ENCODE results near the gene CYP1A2. TPM values are rescaled to one million over a fixed set of nuclear protein-coding genes. Genes with fewer than 3 reads are reported as not detected.

CYP1A2 gene
- polyA plus RNA-seq: under 1 TPM in 1 of 2 donors, not detected in 1; 0.06 TPM

- Histone ChIP-seq H3K4me1 (ENCODE audit: control insufficient read depth in 2 of 2, insufficient read depth in 2 of 2, low read length in 1 of 2) (no peaks in the 10 kb centered on the region), H3K9me3 (ENCODE audit: control insufficient read depth in 2 of 2, insufficient read depth in 1 of 2, low read depth in 1 of 2, low read length in 1 of 2) (no peaks in the 10 kb centered on the region), H3K27me3 (ENCODE audit: control insufficient read depth in 1 of 2, insufficient read depth in 2 of 2, low read length in 2 of 2) (no peaks in the 10 kb centered on the region), H3K27ac (ENCODE audit: low read depth in 2 of 2, low read length in 1 of 2) (no peak within 1 kb of the TSS), H3K4me3 (ENCODE audit: low read depth in 1 of 2, low read length in 2 of 2) (no peak within 1 kb of the TSS), H3K36me3 (ENCODE audit: control insufficient read depth in 2 of 2, insufficient read depth in 2 of 2, low read length in 1 of 2) (no peaks in the 10 kb centered on the region)
- 61 to 85% methylated on average over 3 of the region's 3 CpGs for WGBS, 2 donors
Measured at GRCh38 chr15:74748322-74748946, at the start of gene CYP1A2. Gene CYP1A2 (plus strand): TSS chr15:74748845. CDS start chr15:74749739, 894 bp downstream.

- no peak overlapping the region for H3K4me3 ChIP-seq (ENCODE audit: low read depth in 1 of 2, low read length in 2 of 2)
- WGBS, 2 donors: 30 to 31% methylated on average over 1 of the region's 1 CpG
- H3K36me3 ChIP-seq (ENCODE audit: control insufficient read depth in 2 of 2, insufficient read depth in 2 of 2, low read length in 1 of 2): no peaks in the 10 kb centered on the region
- H3K9me3 ChIP-seq (ENCODE audit: control insufficient read depth in 2 of 2, insufficient read depth in 1 of 2, low read depth in 1 of 2, low read length in 1 of 2): no peaks in the 10 kb centered on the region
- no peaks in the 10 kb centered on the region for H3K27me3 ChIP-seq (ENCODE audit: control insufficient read depth in 1 of 2, insufficient read depth in 2 of 2, low read length in 2 of 2)
- no peaks in the 10 kb centered on the region for H3K4me1 ChIP-seq (ENCODE audit: control insufficient read depth in 2 of 2, insufficient read depth in 2 of 2, low read length in 1 of 2)
- H3K27ac ChIP-seq (ENCODE audit: low read depth in 2 of 2, low read length in 1 of 2): no peak overlapping the region
Measured at GRCh38 chr15:74709011-74709410, 39.6 kb upstream of the CYP1A2 start.

GRCh38 chr15:74709892-74710291 lies 38.8 kb upstream of the CYP1A2 start:
- Histone ChIP-seq H3K4me1 (ENCODE audit: control insufficient read depth in 2 of 2, insufficient read depth in 2 of 2, low read length in 1 of 2) (no peaks in the 10 kb centered on the region), H3K4me3 (ENCODE audit: low read depth in 1 of 2, low read length in 2 of 2) (no peak overlapping the region), H3K9me3 (ENCODE audit: control insufficient read depth in 2 of 2, insufficient read depth in 1 of 2, low read depth in 1 of 2, low read length in 1 of 2) (no peaks in the 10 kb centered on the region), H3K27ac (ENCODE audit: low read depth in 2 of 2, low read length in 1 of 2) (no peak overlapping the region), H3K36me3 (ENCODE audit: control insufficient read depth in 2 of 2, insufficient read depth in 2 of 2, low read length in 1 of 2) (no peaks in the 10 kb centered on the region), H3K27me3 (ENCODE audit: control insufficient read depth in 1 of 2, insufficient read depth in 2 of 2, low read length in 2 of 2) (no peaks in the 10 kb centered on the region)
- 61 to 66% methylated on average over 3 of the region's 3 CpGs for WGBS, 2 donors

GRCh38 chr15:74710319-74711094 lies 38.1 kb upstream of the CYP1A2 start:
- H3K4me1 ChIP-seq (ENCODE audit: control insufficient read depth in 2 of 2, insufficient read depth in 2 of 2, low read length in 1 of 2): no peaks in the 10 kb centered on the region
- WGBS, 2 donors: 49 to 53% methylated on average over 3 of the region's 3 CpGs
- no peak overlapping the region for H3K27ac ChIP-seq (ENCODE audit: low read depth in 2 of 2, low read length in 1 of 2)
- H3K4me3 ChIP-seq (ENCODE audit: low read depth in 1 of 2, low read length in 2 of 2): no peak overlapping the region
- H3K9me3 ChIP-seq (ENCODE audit: control insufficient read depth in 2 of 2, insufficient read depth in 1 of 2, low read depth in 1 of 2, low read length in 1 of 2): no peaks in the 10 kb centered on the region
- H3K27me3 ChIP-seq (ENCODE audit: control insufficient read depth in 1 of 2, insufficient read depth in 2 of 2, low read length in 2 of 2): no peaks in the 10 kb centered on the region
- no peaks in the 10 kb centered on the region for H3K36me3 ChIP-seq (ENCODE audit: control insufficient read depth in 2 of 2, insufficient read depth in 2 of 2, low read length in 1 of 2)

- H3K27ac ChIP-seq (ENCODE audit: low read depth in 2 of 2, low read length in 1 of 2): no peak overlapping the region
- no peaks in the 10 kb centered on the region for H3K27me3 ChIP-seq (ENCODE audit: control insufficient read depth in 1 of 2, insufficient read depth in 2 of 2, low read length in 2 of 2)
- WGBS, 2 donors: 76% methylated on average over 3 of the region's 3 CpGs
- H3K9me3 ChIP-seq (ENCODE audit: control insufficient read depth in 2 of 2, insufficient read depth in 1 of 2, low read depth in 1 of 2, low read length in 1 of 2): no peaks in the 10 kb centered on the region
- H3K4me3 ChIP-seq (ENCODE audit: low read depth in 1 of 2, low read length in 2 of 2): no peak overlapping the region
- no peaks in the 10 kb centered on the region for H3K36me3 ChIP-seq (ENCODE audit: control insufficient read depth in 2 of 2, insufficient read depth in 2 of 2, low read length in 1 of 2)
- H3K4me1 ChIP-seq (ENCODE audit: control insufficient read depth in 2 of 2, insufficient read depth in 2 of 2, low read length in 1 of 2): no peaks in the 10 kb centered on the region
Measured at GRCh38 chr15:74712311-74712710, 36.3 kb upstream of the CYP1A2 start.

- 82% methylated on average over 5 of the region's 5 CpGs for WGBS, 2 donors
- Histone ChIP-seq H3K36me3 (ENCODE audit: control insufficient read depth in 2 of 2, insufficient read depth in 2 of 2, low read length in 1 of 2) (no peaks in the 10 kb centered on the region), H3K27ac (ENCODE audit: low read depth in 2 of 2, low read length in 1 of 2) (no peak overlapping the region), H3K9me3 (ENCODE audit: control insufficient read depth in 2 of 2, insufficient read depth in 1 of 2, low read depth in 1 of 2, low read length in 1 of 2) (no peaks in the 10 kb centered on the region), H3K4me3 (ENCODE audit: low read depth in 1 of 2, low read length in 2 of 2) (no peak overlapping the region), H3K4me1 (ENCODE audit: control insufficient read depth in 2 of 2, insufficient read depth in 2 of 2, low read length in 1 of 2) (no peaks in the 10 kb centered on the region), H3K27me3 (ENCODE audit: control insufficient read depth in 1 of 2, insufficient read depth in 2 of 2, low read length in 2 of 2) (no peaks in the 10 kb centered on the region)
Measured at GRCh38 chr15:74716651-74717050, 32.0 kb upstream of the CYP1A2 start.

GRCh38 chr15:74722591-74722990 lies 26.1 kb upstream of the CYP1A2 start:
- no peaks in the 10 kb centered on the region for H3K9me3 ChIP-seq (ENCODE audit: control insufficient read depth in 2 of 2, insufficient read depth in 1 of 2, low read depth in 1 of 2, low read length in 1 of 2)
- no peak overlapping the region for H3K27ac ChIP-seq (ENCODE audit: low read depth in 2 of 2, low read length in 1 of 2)
- H3K4me3 ChIP-seq (ENCODE audit: low read depth in 1 of 2, low read length in 2 of 2): no peak overlapping the region
- peaks cover 2 to 9% of the 10 kb centered on the region in 2 donors for H3K4me1 ChIP-seq (ENCODE audit: control insufficient read depth in 2 of 2, insufficient read depth in 2 of 2, low read length in 1 of 2)
- H3K27me3 ChIP-seq (ENCODE audit: control insufficient read depth in 1 of 2, insufficient read depth in 2 of 2, low read length in 2 of 2): no peaks in the 10 kb centered on the region
- WGBS, 2 donors: 85 to 91% methylated on average over 13 of the region's 13 CpGs
- no peaks in the 10 kb centered on the region for H3K36me3 ChIP-seq (ENCODE audit: control insufficient read depth in 2 of 2, insufficient read depth in 2 of 2, low read length in 1 of 2)

GRCh38 chr15:74723187-74723586 lies 25.5 kb upstream of the CYP1A2 start:
- Histone ChIP-seq H3K36me3 (ENCODE audit: control insufficient read depth in 2 of 2, insufficient read depth in 2 of 2, low read length in 1 of 2) (no peaks in the 10 kb centered on the region), H3K9me3 (ENCODE audit: control insufficient read depth in 2 of 2, insufficient read depth in 1 of 2, low read depth in 1 of 2, low read length in 1 of 2) (no peaks in the 10 kb centered on the region), H3K4me3 (ENCODE audit: low read depth in 1 of 2, low read length in 2 of 2) (no peak overlapping the region), H3K27me3 (ENCODE audit: control insufficient read depth in 1 of 2, insufficient read depth in 2 of 2, low read length in 2 of 2) (no peaks in the 10 kb centered on the region), H3K27ac (ENCODE audit: low read depth in 2 of 2, low read length in 1 of 2) (no peak overlapping the region), H3K4me1 (ENCODE audit: control insufficient read depth in 2 of 2, insufficient read depth in 2 of 2, low read length in 1 of 2) (peaks cover 2 to 9% of the 10 kb centered on the region in 2 donors)
- 60 to 73% methylated on average over 1 of the region's 1 CpG for WGBS, 2 donors

- H3K4me3 ChIP-seq (ENCODE audit: low read depth in 1 of 2, low read length in 2 of 2): no peak overlapping the region
- peaks cover 2 to 9% of the 10 kb centered on the region in 2 donors for H3K4me1 ChIP-seq (ENCODE audit: control insufficient read depth in 2 of 2, insufficient read depth in 2 of 2, low read length in 1 of 2)
- no peak overlapping the region for H3K27ac ChIP-seq (ENCODE audit: low read depth in 2 of 2, low read length in 1 of 2)
- H3K27me3 ChIP-seq (ENCODE audit: control insufficient read depth in 1 of 2, insufficient read depth in 2 of 2, low read length in 2 of 2): no peaks in the 10 kb centered on the region
- H3K36me3 ChIP-seq (ENCODE audit: control insufficient read depth in 2 of 2, insufficient read depth in 2 of 2, low read length in 1 of 2): no peaks in the 10 kb centered on the region
- H3K9me3 ChIP-seq (ENCODE audit: control insufficient read depth in 2 of 2, insufficient read depth in 1 of 2, low read depth in 1 of 2, low read length in 1 of 2): no peaks in the 10 kb centered on the region
- 74 to 83% methylated on average over 1 of the region's 1 CpG for WGBS, 2 donors
Measured at GRCh38 chr15:74723754-74724334, 24.8 kb upstream of the CYP1A2 start.
